Pancreas (tissue), 10 donors: ENCODE measurements around the gene STRA8. TPM values are rescaled to one million over a fixed set of nuclear protein-coding genes. Genes with fewer than 3 reads are reported as not detected.
A peak's percentile ranks its signal among the peaks of the same experiment; 100 is the strongest.

Experiments used
- ATAC-seq, 4 donors: fragments of 200-7000 bp; cut with Tn5 transposase; one replicate each; pipeline versions ENCODE4 v1.8.0 to v1.9.1; 2020; ENCODE audit warnings: mild to moderate bottlenecking in 4 of 4, moderate library complexity in 4 of 4
- DNase-seq, 6 donors: peaks; one replicate each; pipeline ENCODE4 v3.0.0-alpha.2; 2020
- FAIRE-seq: peaks from 2 replicates; lab custom pipeline; 2012; peaks lifted over from hg19 to GRCh38; lab: Jason Lieb, UNC
- H3K27ac ChIP-seq, 4 donors: fragments of 200-600 bp; sonication (generic); 1 replicate in 3 of 4; 2 replicates in 1 of 4; pipeline versions ENCODE4 v1.5.0 to v1.8.0; 2020
- H3K27me3 ChIP-seq, 4 donors: fragments of 200-600 bp; one replicate each; pipeline ENCODE4 v1.8.0; 2021
- H3K36me3 ChIP-seq, 3 donors: fragments of 200-600 bp; sonication (generic) in 1 of 3; one replicate each; pipeline versions ENCODE4 v1.5.0 to v1.8.0; 2020 to 2021
- H3K4me1 ChIP-seq, 3 donors: fragments of 200-600 bp; one replicate each; pipeline ENCODE4 v1.8.0; 2021
- H3K4me3 ChIP-seq, 4 donors: fragments of 200-600 bp; sonication (generic) in 2 of 4; one replicate each; pipeline versions ENCODE4 v1.5.0 to v1.8.0; 2020 to 2021
- H3K9me3 ChIP-seq, 4 donors: fragments of 200-600 bp; one replicate each; pipeline ENCODE4 v1.8.0; 2021
- CTCF ChIP-seq, 4 donors: fragments of 200-600 bp; sonication (generic) in 3 of 4; IDR thresholded peaks; one replicate each; pipeline versions ENCODE4 v1.5.0 to v1.8.0; 2021; ENCODE audit warnings: antibody characterized with exemption in 4 of 4
- WGBS, 2 donors: extraction: QIAGEN DNeasy Blood & Tissue Kit; methylation state at CpG; one replicate each; pipeline ENCODE4 v1.1.7; 2013; 5-methylcytosine and 5-hydroxymethylcytosine counted together
- intact Hi-C, 3 donors: fragments of 100-400 bp; cut with DNase I; formaldehyde crosslinking; loops; one replicate each; pipeline versions ENCODE4 v1.11.1 to v1.14.2; 2022
- polyA plus RNA-seq, 2 donors: library from polyadenylated mRNA; stranded (reverse); fragments of 200-250 nt; gene quantifications; one replicate each; pipeline ENCODE4 v1.2.3, GENCODE V29; 2013
- total RNA-seq, 6 donors: library from RNA; stranded (reverse); fragmentation: NEBNext Ultra II Directional in 4 of 6; extraction: Animal tissue kit (Norgen Biotek cat#: 25700) in 4 of 6; gene quantifications; one replicate each; pipeline versions ENCODE4 v1.2.1 to v1.2.4, GENCODE V29; 2021 to 2023
- donor health status: healthy with polysubstance abuse.
- donor health status: DM: no; HTN: no; CAD: no; lungs with moderate emphysema.
- donor health status: DM: no; HTN: no; CAD: no.
- donor health status: control.
- donor health status: control.
- donor health status: Bipolar disorder and iron deficiency.
- donor health status: DM: yes; HTN: yes; CAD: no.
- donor health status: DM: no; HTN: no; CAD: no.
- donor health status: DM: no; HTN: no; CAD: no.
- donor health status: DM: yes; HTN: yes; CAD: no.

The STRA8 gene
- total and polyA plus RNA-seq, 8 donors: 0.12 TPM; not detected in 7

GRCh38 chr7:135192914-135193536 lies 40.6 kb upstream of the STRA8 start:
- DNase-seq (no peak), ATAC-seq (peak in 1 of 4 donors; percentile 5), FAIRE-seq (no peak)
- Histone ChIP-seq H3K4me3 (no peak overlapping the region), H3K27ac (peak overlapping the region in 3 of 4 donors; percentile 33 to 48 (median 48)), H3K27me3 (no peaks in the 10 kb centered on the region), H3K4me1 (peaks cover 0 to 16% (median 13%) of the 10 kb centered on the region in 3 donors), H3K9me3 (no peaks in the 10 kb centered on the region), H3K36me3 (peaks cover 0 to 60% (median 12%) of the 10 kb centered on the region in 3 donors)
- 69% methylated on average over 11 of the region's 11 CpGs for WGBS, 2 donors
- intact Hi-C loops: no loop called here
- TF ChIP-seq CTCF (IDR thresholded peaks at IDR 0.05): no peak

DNA sequence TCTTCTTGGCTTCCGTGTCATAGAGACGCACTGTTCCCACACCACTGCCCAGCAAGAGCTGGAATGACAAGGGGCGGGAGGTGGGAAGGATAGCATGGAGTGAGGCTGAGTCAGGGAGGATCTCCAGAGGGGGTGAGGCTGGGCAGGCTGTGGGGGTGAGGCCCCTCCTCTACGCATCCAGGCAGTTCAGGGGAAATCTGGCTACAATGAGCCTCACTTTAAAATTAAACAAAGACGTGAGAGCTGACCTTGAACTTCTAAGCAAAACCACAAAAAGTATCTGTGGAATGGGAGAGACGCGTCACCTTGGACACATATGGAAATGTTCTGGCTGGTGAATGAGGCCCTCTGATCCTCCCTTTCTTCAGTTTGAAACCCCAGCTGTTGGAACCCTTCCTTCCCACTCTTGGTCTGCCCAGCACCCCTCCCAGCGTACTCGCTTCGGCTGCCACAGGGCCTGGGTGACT lies 40.0 kb upstream of the STRA8 start:
- H3K4me3 ChIP-seq: no peak overlapping the region
- no peaks in the 10 kb centered on the region for H3K27me3 ChIP-seq
- peaks cover 0 to 62% (median 12%) of the 10 kb centered on the region in 3 donors for H3K36me3 ChIP-seq
- ATAC-seq: peak; percentile 7 to 54 (median 41)
- TF ChIP-seq CTCF (IDR thresholded peaks at IDR 0.05): no peak
- intact Hi-C loops: no loop called here
- 51 to 54% methylated on average over 10 of the region's 10 CpGs for WGBS, 2 donors
- DNase-seq: peak in 2 of 6 donors; percentile 36 to 48
- peaks cover 0 to 14% (median 13%) of the 10 kb centered on the region in 3 donors for H3K4me1 ChIP-seq
- H3K9me3 ChIP-seq: no peaks in the 10 kb centered on the region
- no peak for FAIRE-seq
- H3K27ac ChIP-seq: peak overlapping the region; percentile 33 to 48 (median 41)

DNA sequence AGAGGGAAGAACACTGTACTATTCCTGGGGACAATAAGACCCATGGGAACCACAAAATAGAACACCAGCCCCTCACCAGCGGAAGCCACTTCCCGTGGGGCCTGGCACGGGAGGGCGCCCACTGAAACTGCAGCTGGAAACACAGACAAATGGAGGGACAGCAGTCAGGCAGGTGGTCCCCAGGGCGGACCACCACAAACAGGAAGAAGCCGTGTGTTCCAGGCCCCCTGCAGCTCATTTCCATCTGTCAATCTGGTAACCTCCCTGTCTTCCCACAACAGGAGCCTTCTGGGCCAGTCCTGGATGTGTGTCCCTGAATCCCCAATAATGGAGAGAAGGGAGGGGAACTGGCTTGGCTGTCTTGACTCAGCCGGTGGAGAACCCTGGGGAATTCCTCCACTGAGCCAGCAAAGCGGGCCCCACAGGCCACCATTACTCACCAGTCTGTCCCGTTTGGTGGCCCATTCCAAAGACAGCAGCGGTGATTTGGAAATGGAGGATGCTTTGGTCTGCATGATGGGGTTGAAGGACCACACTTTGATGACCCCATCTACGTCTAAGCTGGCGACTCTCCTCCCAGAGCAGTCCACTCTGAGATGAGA lies 39.0 kb upstream of the STRA8 start:
- FAIRE-seq (no peak), DNase-seq (no peak), ATAC-seq (no peak)
- H3K27ac ChIP-seq: peak overlapping the region in 2 of 4 donors; percentile 33 to 48
- peaks cover 0 to 71% (median 12%) of the 10 kb centered on the region in 3 donors for H3K36me3 ChIP-seq
- no peak for TF ChIP-seq CTCF (IDR thresholded peaks at IDR 0.05)
- H3K4me1 ChIP-seq: peaks cover 0 to 11% (median 8%) of the 10 kb centered on the region in 3 donors
- H3K9me3 ChIP-seq: no peaks in the 10 kb centered on the region
- 88 to 92% methylated on average over 12 of the region's 12 CpGs for WGBS, 2 donors
- no peaks in the 10 kb centered on the region for H3K27me3 ChIP-seq
- intact Hi-C loops: no loop called here
- no peak overlapping the region for H3K4me3 ChIP-seq

GRCh38 chr7:135195156-135195555 lies 38.5 kb upstream of the STRA8 start:
- Histone ChIP-seq H3K36me3 (peaks cover 0 to 76% (median 12%) of the 10 kb centered on the region in 3 donors), H3K27ac (peak overlapping the region in 1 of 4 donors; percentile 20), H3K4me3 (no peak overlapping the region), H3K4me1 (peaks cover 0 to 6% (median 2%) of the 10 kb centered on the region in 3 donors), H3K27me3 (no peaks in the 10 kb centered on the region), H3K9me3 (no peaks in the 10 kb centered on the region)
- DNase-seq (no peak), ATAC-seq (no peak), FAIRE-seq (no peak)
- TF ChIP-seq CTCF (IDR thresholded peaks at IDR 0.05): no peak
- intact Hi-C loops: no loop called here
- 88 to 95% methylated on average over 4 of the region's 4 CpGs for WGBS, 2 donors
